Measurements from ENCODE around the gene ITCH.

ITCH gene

DNA sequence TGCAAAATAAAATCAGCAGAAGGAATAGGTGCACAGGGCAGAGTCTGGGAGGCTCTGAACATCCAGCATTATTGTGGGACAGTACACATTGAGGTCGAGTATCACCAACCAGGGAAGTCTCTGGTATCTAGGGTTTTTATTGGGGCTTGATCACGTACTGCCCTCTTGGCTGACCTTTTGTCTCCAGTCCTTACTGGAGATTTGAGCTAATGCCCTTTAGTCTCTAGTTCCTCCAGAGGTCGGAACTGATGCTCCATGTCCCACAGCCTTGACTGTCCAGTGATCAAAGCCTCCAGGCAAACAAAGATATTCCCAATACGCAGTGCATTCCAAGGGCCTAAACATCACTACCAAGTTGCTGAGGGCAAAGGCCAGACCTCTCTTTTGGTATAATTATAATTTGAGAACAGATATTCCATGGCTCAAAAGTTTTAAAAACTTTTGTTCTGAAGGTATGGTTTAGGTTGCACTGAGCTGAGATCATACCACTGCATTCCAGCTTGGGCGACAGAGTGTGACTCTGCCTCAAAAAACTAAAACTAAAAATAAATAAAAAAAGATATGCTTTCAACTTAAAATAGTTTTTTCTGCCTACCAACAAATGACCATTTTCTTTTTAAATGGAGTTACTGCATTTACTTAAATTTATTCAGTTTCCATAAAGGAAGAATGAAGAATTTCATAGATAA is 96.3 kb downstream of the ITCH start:
- no peak overlapping the region for H3K27ac ChIP-seq (ENCODE audit: extremely low read depth, low read depth, low read length)
- H3K9me3 ChIP-seq (ENCODE audit: control insufficient read depth, insufficient read depth, low read depth, low read length), result no peaks in the 10 kb centered on the region
- POLR2A ChIA-PET, result interaction anchor here (0.5 to 0.6 kb wide), 2 partner anchors 57 to 307 kb away, joined by 3 to 5 read pairs; partner anchors contain the start of gene DYNLRB1
- peaks cover 31 to 78% of the 10 kb centered on the region in 2 experiments for H3K36me3 ChIP-seq (ENCODE audit: control insufficient read depth in 2 of 2, insufficient read depth in 1 of 2, low read length in 2 of 2)
- H3K4me1 ChIP-seq (ENCODE audit: control insufficient read depth, insufficient read depth, low read length), result no peaks in the 10 kb centered on the region
- CTCF ChIA-PET, result interaction anchor here (0.6 to 1.3 kb wide), 2 partner anchors 39 to 146 kb away, joined by 3 to 4 read pairs; no protein-coding TSS in a partner anchor
- H3K4me3 ChIP-seq (ENCODE audit: low read depth, low read length), result no peak overlapping the region
- TF ChIP-seq, protein P1, sequence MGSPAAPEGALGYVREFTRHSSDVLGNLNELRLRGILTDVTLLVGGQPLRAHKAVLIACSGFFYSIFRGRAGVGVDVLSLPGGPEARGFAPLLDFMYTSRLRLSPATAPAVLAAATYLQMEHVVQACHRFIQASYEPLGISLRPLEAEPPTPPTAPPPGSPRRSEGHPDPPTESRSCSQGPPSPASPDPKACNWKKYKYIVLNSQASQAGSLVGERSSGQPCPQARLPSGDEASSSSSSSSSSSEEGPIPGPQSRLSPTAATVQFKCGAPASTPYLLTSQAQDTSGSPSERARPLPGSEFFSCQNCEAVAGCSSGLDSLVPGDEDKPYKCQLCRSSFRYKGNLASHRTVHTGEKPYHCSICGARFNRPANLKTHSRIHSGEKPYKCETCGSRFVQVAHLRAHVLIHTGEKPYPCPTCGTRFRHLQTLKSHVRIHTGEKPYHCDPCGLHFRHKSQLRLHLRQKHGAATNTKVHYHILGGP (tag by site-specific recombination; IDR thresholded peaks at IDR 0.05), result no peak
- TF ChIP-seq ZNF114 (tag by site-specific recombination; IDR thresholded peaks at IDR 0.05), result no peak
- TF ChIP-seq ZNF239 (tag by site-specific recombination; IDR thresholded peaks at IDR 0.05), result no peak

- peaks cover 36 to 74% of the 10 kb centered on the region in 2 experiments for H3K36me3 ChIP-seq (ENCODE audit: control insufficient read depth in 2 of 2, insufficient read depth in 1 of 2, low read length in 2 of 2)
- H3K27ac ChIP-seq (ENCODE audit: extremely low read depth, low read depth, low read length), result no peak overlapping the region
- ChIA-PET POLR2A (interaction anchor here (0.7 kb wide), 1 partner anchor 23 kb away, joined by 5 read pairs; no protein-coding TSS in a partner anchor), CTCF (interaction anchor here (0.6 to 1.2 kb wide), 2 partner anchors 11 to 192 kb away, joined by 4 to 6 read pairs; no protein-coding TSS in a partner anchor)
- H3K4me1 ChIP-seq (ENCODE audit: control insufficient read depth, insufficient read depth, low read length), result no peaks in the 10 kb centered on the region
- TF ChIP-seq, protein P2, sequence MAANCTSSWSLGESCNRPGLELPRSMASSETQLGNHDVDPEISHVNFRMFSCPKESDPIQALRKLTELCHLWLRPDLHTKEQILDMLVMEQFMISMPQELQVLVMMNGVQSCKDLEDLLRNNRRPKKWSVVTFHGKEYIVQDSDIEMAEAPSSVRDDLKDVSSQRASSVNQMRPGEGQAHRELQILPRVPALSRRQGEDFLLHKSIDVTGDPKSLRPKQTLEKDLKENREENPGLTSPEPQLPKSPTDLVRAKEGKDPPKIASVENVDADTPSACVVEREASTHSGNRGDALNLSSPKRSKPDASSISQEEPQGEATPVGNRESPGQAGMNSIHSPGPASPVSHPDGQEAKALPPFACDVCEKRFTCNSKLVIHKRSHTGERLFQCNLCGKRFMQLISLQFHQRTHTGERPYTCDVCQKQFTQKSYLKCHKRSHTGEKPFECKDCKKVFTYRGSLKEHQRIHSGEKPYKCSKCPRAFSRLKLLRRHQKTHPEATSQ (tag by site-specific recombination; IDR thresholded peaks at IDR 0.05), result no peak
- TF ChIP-seq TCF7L2 (IDR thresholded peaks at IDR 0.05; ENCODE audit: borderline replicate concordance, low read depth, low read length), result no peak
- TF ChIP-seq, protein P1 (tag by site-specific recombination; IDR thresholded peaks at IDR 0.05), result no peak
- TF ChIP-seq ZEB2 (tag by site-specific recombination; IDR thresholded peaks at IDR 0.05), result no peak
- no peak for TF ChIP-seq YY1 (tag by site-specific recombination; IDR thresholded peaks at IDR 0.05)
- TF ChIP-seq ZNF654 (tag by site-specific recombination; IDR thresholded peaks at IDR 0.05; ENCODE audit: low read depth), result no peak
- TF ChIP-seq ZNF404 (tag by site-specific recombination; IDR thresholded peaks at IDR 0.05), result no peak
- TF ChIP-seq REPIN1 (tag by site-specific recombination; IDR thresholded peaks at IDR 0.05; ENCODE audit: low read depth), result no peak
- TF ChIP-seq, protein P3, sequence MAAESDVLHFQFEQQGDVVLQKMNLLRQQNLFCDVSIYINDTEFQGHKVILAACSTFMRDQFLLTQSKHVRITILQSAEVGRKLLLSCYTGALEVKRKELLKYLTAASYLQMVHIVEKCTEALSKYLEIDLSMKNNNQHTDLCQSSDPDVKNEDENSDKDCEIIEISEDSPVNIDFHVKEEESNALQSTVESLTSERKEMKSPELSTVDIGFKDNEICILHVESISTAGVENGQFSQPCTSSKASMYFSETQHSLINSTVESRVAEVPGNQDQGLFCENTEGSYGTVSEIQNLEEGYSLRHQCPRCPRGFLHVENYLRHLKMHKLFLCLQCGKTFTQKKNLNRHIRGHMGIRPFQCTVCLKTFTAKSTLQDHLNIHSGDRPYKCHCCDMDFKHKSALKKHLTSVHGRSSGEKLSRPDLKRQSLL (tag by site-specific recombination; IDR thresholded peaks at IDR 0.05), result no peak
- TF ChIP-seq ZSCAN30 (tag by site-specific recombination; IDR thresholded peaks at IDR 0.05), result no peak
- H3K4me3 ChIP-seq (ENCODE audit: low read depth, low read length), result no peak overlapping the region
- H3K9me3 ChIP-seq (ENCODE audit: control insufficient read depth, insufficient read depth, low read depth, low read length), result no peaks in the 10 kb centered on the region
Observed at GRCh38 chr20:34461779-34462087, 98.7 kb downstream of the ITCH start.

DNA sequence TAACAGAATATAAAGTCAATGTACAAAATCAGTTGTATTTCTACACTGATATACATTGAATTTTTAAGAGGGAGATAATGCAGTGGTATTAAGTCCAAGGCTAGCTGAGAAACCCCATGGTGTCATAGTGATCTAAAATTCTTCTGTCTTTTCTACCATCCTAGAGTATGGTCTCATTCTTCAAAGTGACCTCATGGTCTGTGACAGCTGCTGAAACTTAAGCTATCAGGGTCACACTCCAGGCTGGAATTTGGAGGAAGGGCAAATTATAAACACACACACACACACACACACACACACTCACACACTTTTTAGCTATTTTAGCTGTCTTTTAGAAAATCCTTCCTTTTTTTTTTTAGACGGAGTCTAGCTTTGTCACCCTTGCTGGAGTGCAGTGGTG is 105.9 kb downstream of the ITCH start:
- CTCF ChIA-PET, result interaction anchor here (0.5 to 1.0 kb wide), 5 partner anchors 14 to 157 kb away, joined by 3 to 6 read pairs (median 3); no protein-coding TSS in a partner anchor
- peaks cover 9% of the 10 kb centered on the region for H3K4me1 ChIP-seq (ENCODE audit: control insufficient read depth, insufficient read depth, low read length)
- peaks cover 27 to 28% of the 10 kb centered on the region in 2 experiments for H3K36me3 ChIP-seq (ENCODE audit: control insufficient read depth in 2 of 2, insufficient read depth in 1 of 2, low read length in 2 of 2)
- no peak overlapping the region for H3K4me3 ChIP-seq (ENCODE audit: low read depth, low read length)
- H3K9me3 ChIP-seq (ENCODE audit: control insufficient read depth, insufficient read depth, low read depth, low read length), result no peaks in the 10 kb centered on the region
- H3K27ac ChIP-seq (ENCODE audit: extremely low read depth, low read depth, low read length), result no peak overlapping the region
- POLR2A ChIA-PET, result no interaction called here
- TF ChIP-seq ZNF223 (tag by site-specific recombination; IDR thresholded peaks at IDR 0.05) (no peak), ZBTB1 (tag by site-specific recombination; IDR thresholded peaks at IDR 0.05) (no peak), ZNF626 (tag by site-specific recombination; IDR thresholded peaks at IDR 0.05) (no peak), ZEB2 (tag by site-specific recombination; IDR thresholded peaks at IDR 0.05) (0 out of 2 replicates have a peak, but pooled peaks have one; percentile 22), ZNF510 (tag by site-specific recombination; IDR thresholded peaks at IDR 0.05; ENCODE audit: insufficient replicate concordance) (no peak), ZNF366 (tag by site-specific recombination; conservative IDR thresholded peaks at IDR 0.05) (0 out of 2 replicates have a peak, but pooled peaks have one; percentile 20), ZNF629 (tag by site-specific recombination; IDR thresholded peaks at IDR 0.05) (peak; percentile 73), INSM2 (tag by site-specific recombination; IDR thresholded peaks at IDR 0.05) (no peak), OSR2 (tag by site-specific recombination; IDR thresholded peaks at IDR 0.05) (no peak), SP7 (tag by site-specific recombination; IDR thresholded peaks at IDR 0.05) (0 out of 2 replicates have a peak, but pooled peaks have one; percentile 25)
- TF ChIP-seq, protein P4, sequence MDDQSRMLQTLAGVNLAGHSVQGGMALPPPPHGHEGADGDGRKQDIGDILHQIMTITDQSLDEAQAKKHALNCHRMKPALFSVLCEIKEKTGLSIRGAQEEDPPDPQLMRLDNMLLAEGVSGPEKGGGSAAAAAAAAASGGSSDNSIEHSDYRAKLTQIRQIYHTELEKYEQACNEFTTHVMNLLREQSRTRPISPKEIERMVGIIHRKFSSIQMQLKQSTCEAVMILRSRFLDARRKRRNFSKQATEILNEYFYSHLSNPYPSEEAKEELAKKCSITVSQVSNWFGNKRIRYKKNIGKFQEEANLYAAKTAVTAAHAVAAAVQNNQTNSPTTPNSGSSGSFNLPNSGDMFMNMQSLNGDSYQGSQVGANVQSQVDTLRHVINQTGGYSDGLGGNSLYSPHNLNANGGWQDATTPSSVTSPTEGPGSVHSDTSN (CRISPR knock-in tag; IDR thresholded peaks at IDR 0.05), result no peak
